ENCODE measurements around the gene SMURF1. TPM values are rescaled to one million over a fixed set of nuclear protein-coding genes. Genes with fewer than 3 reads are reported as not detected.

SMURF1 gene
- total RNA-seq, 1 donor from 2014 or later, result 30.2 TPM

DNA sequence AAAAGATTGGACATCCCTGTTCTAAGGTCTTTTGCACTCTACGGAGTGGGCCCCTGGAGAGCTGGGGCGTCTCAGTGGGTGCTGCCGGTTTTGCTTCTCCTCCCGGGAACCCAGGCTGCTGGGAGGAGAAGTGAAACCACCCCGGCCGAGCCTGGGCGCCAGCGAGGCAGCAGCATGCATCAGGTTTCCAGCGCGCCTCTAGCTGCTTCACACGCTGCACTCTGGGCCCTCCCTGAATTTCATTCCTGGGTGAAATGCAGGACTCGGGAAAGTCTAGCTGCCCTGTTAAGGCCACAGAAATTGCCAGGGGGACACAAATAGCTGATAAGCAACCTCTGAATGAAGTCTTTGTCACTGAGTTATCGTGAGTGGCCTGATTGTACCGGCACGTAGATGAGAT is 138.1 kb downstream of the SMURF1 start:
- H3K4me1 Mint-ChIP-seq (ENCODE audit: low read depth), result peaks cover 16% of the 10 kb centered on the region
- no peak overlapping the region for H3K27ac Mint-ChIP-seq (ENCODE audit: unreplicated experiment)
- no peak for DNase-seq (ENCODE audit: low spot score)
- H3K36me3 Mint-ChIP-seq (ENCODE audit: low read depth), result peaks cover 33% of the 10 kb centered on the region
- TF ChIP-seq, protein P1, sequence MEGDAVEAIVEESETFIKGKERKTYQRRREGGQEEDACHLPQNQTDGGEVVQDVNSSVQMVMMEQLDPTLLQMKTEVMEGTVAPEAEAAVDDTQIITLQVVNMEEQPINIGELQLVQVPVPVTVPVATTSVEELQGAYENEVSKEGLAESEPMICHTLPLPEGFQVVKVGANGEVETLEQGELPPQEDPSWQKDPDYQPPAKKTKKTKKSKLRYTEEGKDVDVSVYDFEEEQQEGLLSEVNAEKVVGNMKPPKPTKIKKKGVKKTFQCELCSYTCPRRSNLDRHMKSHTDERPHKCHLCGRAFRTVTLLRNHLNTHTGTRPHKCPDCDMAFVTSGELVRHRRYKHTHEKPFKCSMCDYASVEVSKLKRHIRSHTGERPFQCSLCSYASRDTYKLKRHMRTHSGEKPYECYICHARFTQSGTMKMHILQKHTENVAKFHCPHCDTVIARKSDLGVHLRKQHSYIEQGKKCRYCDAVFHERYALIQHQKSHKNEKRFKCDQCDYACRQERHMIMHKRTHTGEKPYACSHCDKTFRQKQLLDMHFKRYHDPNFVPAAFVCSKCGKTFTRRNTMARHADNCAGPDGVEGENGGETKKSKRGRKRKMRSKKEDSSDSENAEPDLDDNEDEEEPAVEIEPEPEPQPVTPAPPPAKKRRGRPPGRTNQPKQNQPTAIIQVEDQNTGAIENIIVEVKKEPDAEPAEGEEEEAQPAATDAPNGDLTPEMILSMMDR (IDR thresholded peaks at IDR 0.05), result no peak
- no peaks in the 10 kb centered on the region for H3K9me3 Mint-ChIP-seq (ENCODE audit: low read depth)
- no peaks in the 10 kb centered on the region for H3K27me3 Mint-ChIP-seq (ENCODE audit: low read depth)
- no peak overlapping the region for H3K4me3 Mint-ChIP-seq (ENCODE audit: unreplicated experiment)

DNA sequence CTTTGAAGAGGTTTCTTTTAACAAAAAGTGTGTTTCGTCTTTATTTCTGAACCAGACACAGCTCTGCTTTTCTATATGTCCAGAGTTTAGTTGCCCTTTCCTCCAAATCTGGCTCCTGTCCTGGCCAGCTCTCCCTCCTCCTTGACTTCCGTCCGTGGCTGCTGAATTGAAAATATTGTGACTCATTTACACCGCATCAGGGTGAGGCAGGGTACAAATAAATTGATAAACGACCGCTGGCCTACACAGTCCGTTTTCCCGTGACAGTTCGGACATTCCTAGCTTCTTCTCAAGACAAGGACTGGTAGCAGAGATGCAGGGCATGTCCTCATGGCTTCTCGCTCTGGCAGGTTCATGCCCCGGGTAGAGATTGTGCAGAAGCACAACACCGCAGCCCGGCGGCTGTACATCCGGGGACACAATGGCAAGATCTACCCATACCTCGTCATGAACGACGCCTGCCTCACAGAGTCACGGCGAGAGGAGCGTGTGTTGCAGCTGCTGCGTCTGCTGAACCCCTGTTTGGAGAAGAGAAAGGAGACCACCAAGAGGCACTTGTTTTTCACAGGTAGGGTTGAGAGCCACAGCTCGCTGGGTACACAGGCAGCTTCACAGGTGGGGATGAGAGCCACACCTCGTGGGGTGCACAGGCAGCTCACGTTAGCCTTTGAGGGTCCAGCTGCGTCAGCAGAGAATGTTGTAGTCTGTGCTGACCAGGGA is 139.0 kb downstream of the SMURF1 start:
- Mint-ChIP-seq H3K27ac (ENCODE audit: unreplicated experiment) (no peak overlapping the region), H3K27me3 (ENCODE audit: low read depth) (no peaks in the 10 kb centered on the region), H3K9me3 (ENCODE audit: low read depth) (no peaks in the 10 kb centered on the region), H3K4me3 (ENCODE audit: unreplicated experiment) (no peak overlapping the region), H3K36me3 (ENCODE audit: low read depth) (peaks cover 26% of the 10 kb centered on the region), H3K4me1 (ENCODE audit: low read depth) (peaks cover 18% of the 10 kb centered on the region)
- no peak for DNase-seq (ENCODE audit: low spot score)
- TF ChIP-seq, protein P1 (IDR thresholded peaks at IDR 0.05), result no peak

DNA sequence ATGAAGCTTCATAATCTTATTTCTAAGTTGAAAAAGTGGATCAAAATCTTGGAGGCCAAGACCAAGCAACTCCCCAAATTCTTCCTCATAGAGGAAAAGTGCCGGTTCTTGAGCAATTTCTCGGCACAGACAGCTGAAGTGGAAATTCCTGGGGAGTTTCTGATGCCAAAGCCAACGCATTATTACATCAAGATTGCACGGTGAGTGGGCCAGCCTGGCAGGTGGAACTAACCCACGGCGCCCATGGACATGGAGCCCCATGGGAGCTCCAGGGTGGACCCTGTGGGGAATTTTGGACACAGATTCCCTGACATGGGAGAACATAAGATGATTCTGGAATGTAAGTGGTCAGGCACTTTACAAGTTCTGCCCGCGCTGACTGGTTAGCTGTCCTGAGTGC is 139.7 kb downstream of the SMURF1 start:
- no peak overlapping the region for H3K4me3 Mint-ChIP-seq (ENCODE audit: unreplicated experiment)
- no peaks in the 10 kb centered on the region for H3K27me3 Mint-ChIP-seq (ENCODE audit: low read depth)
- H3K36me3 Mint-ChIP-seq (ENCODE audit: low read depth), result peaks cover 24% of the 10 kb centered on the region
- peaks cover 18% of the 10 kb centered on the region for H3K4me1 Mint-ChIP-seq (ENCODE audit: low read depth)
- no peak for DNase-seq (ENCODE audit: low spot score)
- no peaks in the 10 kb centered on the region for H3K9me3 Mint-ChIP-seq (ENCODE audit: low read depth)
- H3K27ac Mint-ChIP-seq (ENCODE audit: unreplicated experiment), result no peak overlapping the region
- TF ChIP-seq, protein P1 (IDR thresholded peaks at IDR 0.05), result no peak

DNA sequence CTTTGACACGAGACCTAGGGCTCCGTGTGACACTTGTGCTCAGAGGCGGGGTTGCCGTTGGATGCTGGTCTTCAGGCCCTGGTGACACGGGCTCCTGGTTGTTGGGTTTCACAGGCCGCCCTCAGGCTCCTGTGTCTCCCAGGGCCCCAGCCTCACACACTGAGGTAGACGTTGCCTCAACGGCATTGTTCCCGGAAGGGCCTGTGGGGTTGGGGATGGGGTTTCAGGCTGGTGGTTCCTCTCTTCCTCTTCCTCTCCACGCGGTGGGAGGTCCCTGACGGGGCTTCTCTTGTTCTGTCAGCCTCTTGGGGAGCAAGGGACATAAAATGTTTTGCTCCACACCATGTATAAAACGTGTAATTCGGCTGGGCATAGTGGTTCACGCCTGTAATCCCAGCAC is 140.5 kb downstream of the SMURF1 start:
- Mint-ChIP-seq H3K36me3 (ENCODE audit: low read depth) (peaks cover 29% of the 10 kb centered on the region), H3K4me1 (ENCODE audit: low read depth) (peaks cover 18% of the 10 kb centered on the region), H3K4me3 (ENCODE audit: unreplicated experiment) (no peak overlapping the region), H3K27ac (ENCODE audit: unreplicated experiment) (no peak overlapping the region), H3K27me3 (ENCODE audit: low read depth) (no peaks in the 10 kb centered on the region), H3K9me3 (ENCODE audit: low read depth) (no peaks in the 10 kb centered on the region)
- no peak for DNase-seq (ENCODE audit: low spot score)
- TF ChIP-seq, protein P1 (IDR thresholded peaks at IDR 0.05), result no peak

DNA sequence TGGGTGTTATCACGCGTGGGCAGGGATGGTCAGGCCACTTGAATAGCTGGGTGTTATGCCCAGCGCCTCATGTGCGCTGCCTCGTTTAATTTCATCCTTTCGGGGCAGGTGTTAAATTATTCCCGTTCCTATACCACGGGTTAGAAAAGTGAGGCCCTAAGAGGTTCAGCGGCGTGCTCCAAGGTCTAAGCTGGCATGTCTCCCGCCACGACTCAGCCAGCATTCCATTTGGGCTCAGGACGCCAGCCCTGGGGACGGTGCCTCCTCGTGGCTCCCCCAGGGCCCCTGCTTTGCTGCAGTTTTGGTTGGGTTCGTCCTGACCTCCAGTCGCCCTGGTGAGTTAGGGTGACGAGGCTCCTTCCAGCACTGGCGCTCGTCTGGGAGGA is 141.1 kb downstream of the SMURF1 start:
- Mint-ChIP-seq H3K4me1 (ENCODE audit: low read depth) (peaks cover 18% of the 10 kb centered on the region), H3K36me3 (ENCODE audit: low read depth) (peaks cover 28% of the 10 kb centered on the region), H3K27me3 (ENCODE audit: low read depth) (no peaks in the 10 kb centered on the region), H3K27ac (ENCODE audit: unreplicated experiment) (no peak overlapping the region), H3K4me3 (ENCODE audit: unreplicated experiment) (no peak overlapping the region), H3K9me3 (ENCODE audit: low read depth) (no peaks in the 10 kb centered on the region)
- DNase-seq (ENCODE audit: low spot score), result no peak
- TF ChIP-seq, protein P1 (IDR thresholded peaks at IDR 0.05), result no peak

Measured in chondrocyte (in vitro differentiated cells).